ENCODE data around the gene TBC1D13. TPM values are rescaled to one million over a fixed set of nuclear protein-coding genes. Genes with fewer than 3 reads are reported as not detected.

Gene TBC1D13
- total RNA-seq, 1 donor from 2014 or later, result 24.3 TPM

DNA sequence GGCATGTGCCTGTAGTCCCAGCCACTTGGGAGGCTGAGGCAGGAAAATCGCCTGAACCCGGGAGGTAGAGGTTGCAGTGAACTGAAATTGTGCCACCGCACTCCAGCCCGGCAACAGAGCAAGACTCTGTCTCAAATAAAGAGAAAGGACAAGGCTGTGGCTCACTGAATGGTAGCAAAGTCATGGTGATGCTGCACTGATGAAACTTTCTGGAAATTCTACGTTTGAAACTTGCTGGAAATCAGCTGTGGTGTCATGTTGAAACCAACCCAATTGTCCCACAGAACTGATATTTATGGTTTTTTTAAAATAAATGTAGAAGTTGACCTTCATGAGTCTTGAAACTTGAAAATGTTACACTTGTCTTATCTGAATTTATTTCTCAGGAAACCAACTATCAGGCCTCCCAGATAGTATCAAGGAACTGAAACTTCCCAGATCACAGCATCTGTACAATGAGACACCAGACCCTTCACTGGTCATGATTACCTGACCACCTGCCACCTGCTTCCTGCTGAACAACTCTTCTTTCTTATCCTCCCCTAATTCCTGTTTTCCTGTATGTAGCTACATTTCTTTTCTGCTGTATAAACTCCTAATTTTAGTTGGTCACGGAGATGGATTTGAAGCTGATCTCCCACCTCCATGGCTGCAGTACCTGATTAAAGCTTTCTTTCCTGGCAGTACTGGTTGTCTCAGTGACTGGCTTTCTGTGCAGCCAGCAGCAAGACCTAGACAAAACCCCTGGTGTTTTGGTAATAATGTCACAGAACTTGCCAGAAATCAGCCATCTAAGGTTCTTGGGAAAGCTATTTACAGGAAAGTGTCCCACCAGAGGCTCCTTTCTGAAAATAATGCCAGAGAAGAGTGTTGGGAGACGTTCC lies 5.6 kb upstream of the TBC1D13 start:
- Histone ChIP-seq H2AFZ (ENCODE audit: low read depth, low read length) (no peak overlapping the region), H4K20me1 (ENCODE audit: insufficient read depth, low read length) (no peaks in the 10 kb centered on the region), H3K9me3 (ENCODE audit: insufficient read depth, low read depth, low read length) (no peaks in the 10 kb centered on the region), H3K4me2 (ENCODE audit: low read length) (no peak overlapping the region), H3K4me3 (ENCODE audit: insufficient read depth, low read depth, low read length) (no peak overlapping the region), H3K4me1 (ENCODE audit: insufficient read depth, low read length) (no peaks in the 10 kb centered on the region), H3K27ac (ENCODE audit: low read depth, low read length) (no peak overlapping the region), H3K9ac (ENCODE audit: low read length) (no peak overlapping the region), H3K27me3 (ENCODE audit: insufficient read depth, low read length) (no peaks in the 10 kb centered on the region), H3K79me2 (ENCODE audit: insufficient read depth, low read length) (no peaks in the 10 kb centered on the region), H3K36me3 (ENCODE audit: insufficient read depth, low read length) (no peaks in the 10 kb centered on the region)
- H3K4me3 Mint-ChIP-seq (ENCODE audit: unreplicated experiment), result no peak overlapping the region
- TF ChIP-seq, protein P1, sequence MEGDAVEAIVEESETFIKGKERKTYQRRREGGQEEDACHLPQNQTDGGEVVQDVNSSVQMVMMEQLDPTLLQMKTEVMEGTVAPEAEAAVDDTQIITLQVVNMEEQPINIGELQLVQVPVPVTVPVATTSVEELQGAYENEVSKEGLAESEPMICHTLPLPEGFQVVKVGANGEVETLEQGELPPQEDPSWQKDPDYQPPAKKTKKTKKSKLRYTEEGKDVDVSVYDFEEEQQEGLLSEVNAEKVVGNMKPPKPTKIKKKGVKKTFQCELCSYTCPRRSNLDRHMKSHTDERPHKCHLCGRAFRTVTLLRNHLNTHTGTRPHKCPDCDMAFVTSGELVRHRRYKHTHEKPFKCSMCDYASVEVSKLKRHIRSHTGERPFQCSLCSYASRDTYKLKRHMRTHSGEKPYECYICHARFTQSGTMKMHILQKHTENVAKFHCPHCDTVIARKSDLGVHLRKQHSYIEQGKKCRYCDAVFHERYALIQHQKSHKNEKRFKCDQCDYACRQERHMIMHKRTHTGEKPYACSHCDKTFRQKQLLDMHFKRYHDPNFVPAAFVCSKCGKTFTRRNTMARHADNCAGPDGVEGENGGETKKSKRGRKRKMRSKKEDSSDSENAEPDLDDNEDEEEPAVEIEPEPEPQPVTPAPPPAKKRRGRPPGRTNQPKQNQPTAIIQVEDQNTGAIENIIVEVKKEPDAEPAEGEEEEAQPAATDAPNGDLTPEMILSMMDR (IDR thresholded peaks at IDR 0.05; ENCODE audit: insufficient read depth, low read depth, low read length), result no peak
- no peak for TF ChIP-seq EZH2 (IDR thresholded peaks at IDR 0.05; ENCODE audit: insufficient read depth, low read length)
- peaks cover 1% of the 10 kb centered on the region for H3K9me3 Mint-ChIP-seq (ENCODE audit: unreplicated experiment)
- H3K27ac Mint-ChIP-seq (ENCODE audit: unreplicated experiment), result no peak overlapping the region
- H3K4me1 Mint-ChIP-seq (ENCODE audit: low read depth, unreplicated experiment), result no peaks in the 10 kb centered on the region
- H3K27me3 Mint-ChIP-seq (ENCODE audit: low read depth, unreplicated experiment), result peaks cover 1% of the 10 kb centered on the region
- DNase-seq (ENCODE audit: low read depth) (no peak), FAIRE-seq (no peak)
- H3K36me3 Mint-ChIP-seq (ENCODE audit: low read depth, unreplicated experiment), result no peaks in the 10 kb centered on the region

DNA sequence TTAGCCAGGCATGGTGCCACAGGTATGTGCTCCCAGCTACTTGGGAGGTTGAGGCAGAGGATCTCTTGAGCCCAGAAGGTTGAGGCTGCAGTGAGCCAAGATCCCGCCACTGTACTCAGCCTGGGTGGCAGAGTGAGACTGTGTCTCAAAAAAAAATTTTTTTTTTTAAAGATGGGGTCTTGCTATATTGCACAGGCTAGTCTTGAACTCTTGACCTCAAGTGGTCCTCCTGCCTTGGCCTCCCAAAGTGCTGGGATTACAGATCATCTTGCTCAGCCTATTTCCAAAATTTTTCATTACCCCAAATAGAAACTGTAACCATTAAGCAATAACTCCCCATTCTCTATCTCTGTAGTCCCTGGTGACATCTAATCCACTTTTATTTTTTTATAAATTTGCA lies 4.4 kb upstream of the TBC1D13 start:
- no peak overlapping the region for H2AFZ ChIP-seq (ENCODE audit: low read depth, low read length)
- no peak for FAIRE-seq
- TF ChIP-seq, protein P1 (IDR thresholded peaks at IDR 0.05; ENCODE audit: insufficient read depth, low read depth, low read length), result no peak
- no peak for TF ChIP-seq EZH2 (IDR thresholded peaks at IDR 0.05; ENCODE audit: insufficient read depth, low read length)

DNA sequence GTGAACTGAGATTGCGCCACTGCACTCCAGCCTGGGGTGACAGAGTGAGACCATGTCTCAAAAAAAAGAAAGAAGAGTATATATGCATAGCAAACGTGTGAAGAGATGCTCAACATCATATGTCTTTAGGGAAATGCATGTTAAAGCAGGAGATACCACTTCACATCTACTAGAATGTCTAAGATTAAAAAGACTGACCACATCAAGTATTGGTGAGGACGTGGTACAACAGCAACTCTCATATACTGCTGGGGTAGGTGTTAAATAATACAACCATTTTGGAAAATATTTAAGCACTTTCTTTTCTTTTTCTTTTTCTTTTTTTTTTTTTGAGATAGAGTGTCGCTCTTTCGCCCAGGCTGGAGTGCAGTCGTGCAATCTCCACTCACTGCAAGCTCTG lies 1.6 kb upstream of the TBC1D13 start:
- Histone ChIP-seq H3K79me2 (ENCODE audit: insufficient read depth, low read length) (peaks cover 22% of the 10 kb centered on the region), H3K4me3 (ENCODE audit: insufficient read depth, low read depth, low read length) (no peak overlapping the region), H3K9ac (ENCODE audit: low read length) (no peak overlapping the region), H3K9me3 (ENCODE audit: insufficient read depth, low read depth, low read length) (no peaks in the 10 kb centered on the region), H3K27me3 (ENCODE audit: insufficient read depth, low read length) (no peaks in the 10 kb centered on the region), H3K4me1 (ENCODE audit: insufficient read depth, low read length) (peaks cover 6% of the 10 kb centered on the region), H3K4me2 (ENCODE audit: low read length) (no peak overlapping the region), H3K27ac (ENCODE audit: low read depth, low read length) (no peak overlapping the region), H4K20me1 (ENCODE audit: insufficient read depth, low read length) (no peaks in the 10 kb centered on the region), H3K36me3 (ENCODE audit: insufficient read depth, low read length) (no peaks in the 10 kb centered on the region), H2AFZ (ENCODE audit: low read depth, low read length) (no peak overlapping the region)
- Mint-ChIP-seq H3K27ac (ENCODE audit: unreplicated experiment) (no peak overlapping the region), H3K36me3 (ENCODE audit: low read depth, unreplicated experiment) (no peaks in the 10 kb centered on the region), H3K9me3 (ENCODE audit: unreplicated experiment) (peaks cover 1% of the 10 kb centered on the region), H3K4me1 (ENCODE audit: low read depth, unreplicated experiment) (peaks cover 6% of the 10 kb centered on the region), H3K27me3 (ENCODE audit: low read depth, unreplicated experiment) (peaks cover 1% of the 10 kb centered on the region), H3K4me3 (ENCODE audit: unreplicated experiment) (no peak overlapping the region)
- FAIRE-seq (no peak), DNase-seq (ENCODE audit: low read depth) (no peak)
- TF ChIP-seq EZH2 (IDR thresholded peaks at IDR 0.05; ENCODE audit: insufficient read depth, low read length), result no peak
- TF ChIP-seq, protein P1 (IDR thresholded peaks at IDR 0.05; ENCODE audit: insufficient read depth, low read depth, low read length), result no peak

More for the DNA sequence above, 4.4 kb upstream of the TBC1D13 start:
- H4K20me1 ChIP-seq (ENCODE audit: insufficient read depth, low read length), result no peaks in the 10 kb centered on the region
- H3K9me3 Mint-ChIP-seq (ENCODE audit: unreplicated experiment), result peaks cover 1% of the 10 kb centered on the region
- H3K4me3 Mint-ChIP-seq (ENCODE audit: unreplicated experiment), result no peak overlapping the region
- H3K36me3 Mint-ChIP-seq (ENCODE audit: low read depth, unreplicated experiment), result no peaks in the 10 kb centered on the region
- H3K4me1 ChIP-seq (ENCODE audit: insufficient read depth, low read length), result no peaks in the 10 kb centered on the region
- H3K27me3 ChIP-seq (ENCODE audit: insufficient read depth, low read length), result no peaks in the 10 kb centered on the region
- no peak overlapping the region for H3K4me3 ChIP-seq (ENCODE audit: insufficient read depth, low read depth, low read length)
- no peaks in the 10 kb centered on the region for H3K9me3 ChIP-seq (ENCODE audit: insufficient read depth, low read depth, low read length)
- H3K36me3 ChIP-seq (ENCODE audit: insufficient read depth, low read length), result no peaks in the 10 kb centered on the region
- peaks cover 1% of the 10 kb centered on the region for H3K27me3 Mint-ChIP-seq (ENCODE audit: low read depth, unreplicated experiment)
- H3K4me2 ChIP-seq (ENCODE audit: low read length), result no peak overlapping the region
- H3K4me1 Mint-ChIP-seq (ENCODE audit: low read depth, unreplicated experiment), result no peaks in the 10 kb centered on the region
- peaks cover 9% of the 10 kb centered on the region for H3K79me2 ChIP-seq (ENCODE audit: insufficient read depth, low read length)
- no peak overlapping the region for H3K27ac ChIP-seq (ENCODE audit: low read depth, low read length)
- DNase-seq (ENCODE audit: low read depth), result no peak
- H3K9ac ChIP-seq (ENCODE audit: low read length), result no peak overlapping the region
- H3K27ac Mint-ChIP-seq (ENCODE audit: unreplicated experiment), result no peak overlapping the region
